ENCODE results near the gene CORO7.

CORO7 gene

GRCh38 chr16:4328046-4328781 lies 88.2 kb downstream of the CORO7 start:
- no peak for TF ChIP-seq POLR2AphosphoS5 (IDR thresholded peaks at IDR 0.05; ENCODE audit: low read depth, low read length)
- TF ChIP-seq REST (IDR thresholded peaks at IDR 0.05; ENCODE audit: insufficient read depth in 1 of 2, low read depth in 2 of 2, low read length in 2 of 2) = no peak
- TF ChIP-seq FOXP2 (optimal IDR thresholded peaks at IDR 0.05; ENCODE audit: borderline replicate concordance, extremely low read depth, extremely low read length, insufficient read depth) = peak; percentile 9

GRCh38 chr16:4327386-4328045 lies 88.9 kb downstream of the CORO7 start:
- TF ChIP-seq REST (IDR thresholded peaks at IDR 0.05; ENCODE audit: insufficient read depth in 1 of 2, low read depth in 2 of 2, low read length in 2 of 2) = no peak
- TF ChIP-seq TAF1 (IDR thresholded peaks at IDR 0.05; ENCODE audit: borderline replicate concordance, insufficient read depth, low read length) = no peak
- TF ChIP-seq SIN3A (IDR thresholded peaks at IDR 0.05; ENCODE audit: borderline replicate concordance, insufficient read depth, low read length) = no peak
- no peak for TF ChIP-seq FOXP2 (optimal IDR thresholded peaks at IDR 0.05; ENCODE audit: borderline replicate concordance, extremely low read depth, extremely low read length, insufficient read depth)
- TF ChIP-seq POLR2AphosphoS5 (IDR thresholded peaks at IDR 0.05; ENCODE audit: low read depth, low read length) = no peak

GRCh38 chr16:4325253-4325758 lies 91.1 kb downstream of the CORO7 start:
- no peak for TF ChIP-seq POLR2AphosphoS5 (IDR thresholded peaks at IDR 0.05; ENCODE audit: low read depth, low read length)
- no peak for TF ChIP-seq TAF1 (IDR thresholded peaks at IDR 0.05; ENCODE audit: borderline replicate concordance, insufficient read depth, low read length)
- no peak for TF ChIP-seq REST (IDR thresholded peaks at IDR 0.05; ENCODE audit: insufficient read depth in 1 of 2, low read depth in 2 of 2, low read length in 2 of 2)
- no peak for TF ChIP-seq SIN3A (IDR thresholded peaks at IDR 0.05; ENCODE audit: borderline replicate concordance, insufficient read depth, low read length)
- TF ChIP-seq FOXP2 (optimal IDR thresholded peaks at IDR 0.05; ENCODE audit: borderline replicate concordance, extremely low read depth, extremely low read length, insufficient read depth) = no peak

GRCh38 chr16:4324492-4325252 lies 91.7 kb downstream of the CORO7 start:
- no peak for TF ChIP-seq POLR2AphosphoS5 (IDR thresholded peaks at IDR 0.05; ENCODE audit: low read depth, low read length)
- no peak for TF ChIP-seq SIN3A (IDR thresholded peaks at IDR 0.05; ENCODE audit: borderline replicate concordance, insufficient read depth, low read length)
- no peak for TF ChIP-seq TAF1 (IDR thresholded peaks at IDR 0.05; ENCODE audit: borderline replicate concordance, insufficient read depth, low read length)
- no peak for TF ChIP-seq REST (IDR thresholded peaks at IDR 0.05; ENCODE audit: insufficient read depth in 1 of 2, low read depth in 2 of 2, low read length in 2 of 2)
- TF ChIP-seq FOXP2 (optimal IDR thresholded peaks at IDR 0.05; ENCODE audit: borderline replicate concordance, extremely low read depth, extremely low read length, insufficient read depth) = no peak

All from PFSK-1 (cell line).